ENCODE measurements around the gene TRA2A. TPM values are rescaled to one million over a fixed set of nuclear protein-coding genes. Genes with fewer than 3 reads are reported as not detected.
A peak's percentile ranks its signal among the peaks of the same experiment; 100 is the strongest.
"Not testable (repeated sequence)": the region's sequence is repeated elsewhere in the genome, so short reads cannot be mapped to it uniquely, and the experiment has no call there.

TRA2A gene
- total RNA-seq, 1 donor, result 45.8 TPM

GRCh38 chr7:23531050-23531793 lies 559 bp downstream of the TRA2A start:
- H3K4me3 ChIP-seq (ENCODE audit: low read depth, low read length), result peak overlapping the region; percentile 100
- TF ChIP-seq, protein P1, sequence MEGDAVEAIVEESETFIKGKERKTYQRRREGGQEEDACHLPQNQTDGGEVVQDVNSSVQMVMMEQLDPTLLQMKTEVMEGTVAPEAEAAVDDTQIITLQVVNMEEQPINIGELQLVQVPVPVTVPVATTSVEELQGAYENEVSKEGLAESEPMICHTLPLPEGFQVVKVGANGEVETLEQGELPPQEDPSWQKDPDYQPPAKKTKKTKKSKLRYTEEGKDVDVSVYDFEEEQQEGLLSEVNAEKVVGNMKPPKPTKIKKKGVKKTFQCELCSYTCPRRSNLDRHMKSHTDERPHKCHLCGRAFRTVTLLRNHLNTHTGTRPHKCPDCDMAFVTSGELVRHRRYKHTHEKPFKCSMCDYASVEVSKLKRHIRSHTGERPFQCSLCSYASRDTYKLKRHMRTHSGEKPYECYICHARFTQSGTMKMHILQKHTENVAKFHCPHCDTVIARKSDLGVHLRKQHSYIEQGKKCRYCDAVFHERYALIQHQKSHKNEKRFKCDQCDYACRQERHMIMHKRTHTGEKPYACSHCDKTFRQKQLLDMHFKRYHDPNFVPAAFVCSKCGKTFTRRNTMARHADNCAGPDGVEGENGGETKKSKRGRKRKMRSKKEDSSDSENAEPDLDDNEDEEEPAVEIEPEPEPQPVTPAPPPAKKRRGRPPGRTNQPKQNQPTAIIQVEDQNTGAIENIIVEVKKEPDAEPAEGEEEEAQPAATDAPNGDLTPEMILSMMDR (IDR thresholded peaks at IDR 0.05; ENCODE audit: insufficient read depth, low read depth, low read length), result peak; percentile 2
- DNase-seq (ENCODE audit: low read depth), result peak; percentile 68

GRCh38 chr7:23530405-23530804 lies 1.4 kb downstream of the TRA2A start:
- peak overlapping the region; percentile 100 for H3K4me3 ChIP-seq (ENCODE audit: low read depth, low read length)
- TF ChIP-seq, protein P1 (IDR thresholded peaks at IDR 0.05; ENCODE audit: insufficient read depth, low read depth, low read length), result peak; percentile 16
- DNase-seq (ENCODE audit: low read depth), result peak; percentile 44

- DNase-seq (ENCODE audit: low read depth), result no peak
- peak overlapping the region; percentile 100 for H3K4me3 ChIP-seq (ENCODE audit: low read depth, low read length)
- TF ChIP-seq, protein P1 (IDR thresholded peaks at IDR 0.05; ENCODE audit: insufficient read depth, low read depth, low read length), result no peak
These were observed 2.4 kb downstream of the TRA2A start for GRCh38 chr7:23529262-23529859.

GRCh38 chr7:23525611-23526010 lies 6.2 kb downstream of the TRA2A start:
- not testable (repeated sequence) for H3K4me3 ChIP-seq (ENCODE audit: low read depth, low read length)

GRCh38 chr7:23524473-23524872 lies 7.3 kb downstream of the TRA2A start:
- TF ChIP-seq, protein P1 (IDR thresholded peaks at IDR 0.05; ENCODE audit: insufficient read depth, low read depth, low read length), result no peak
- H3K4me3 ChIP-seq (ENCODE audit: low read depth, low read length), result no peak overlapping the region
- DNase-seq (ENCODE audit: low read depth), result no peak

More at GRCh38 chr7:23525611-23526010, 6.2 kb downstream of the TRA2A start:
- peak; percentile 31 for DNase-seq (ENCODE audit: low read depth)

GRCh38 chr7:23523486-23524075 lies 8.2 kb downstream of the TRA2A start:
- TF ChIP-seq, protein P1 (IDR thresholded peaks at IDR 0.05; ENCODE audit: insufficient read depth, low read depth, low read length), result no peak
- no peak overlapping the region for H3K4me3 ChIP-seq (ENCODE audit: low read depth, low read length)
- no peak for DNase-seq (ENCODE audit: low read depth)

- no peak overlapping the region for H3K4me3 ChIP-seq (ENCODE audit: low read depth, low read length)
- TF ChIP-seq, protein P1 (IDR thresholded peaks at IDR 0.05; ENCODE audit: insufficient read depth, low read depth, low read length), result peak; percentile 15
- no peak for DNase-seq (ENCODE audit: low read depth)
These were observed 11.2 kb downstream of the TRA2A start for GRCh38 chr7:23520582-23520981.
